Ovary (tissue), 3 donors: ENCODE measurements around the gene KLHL1.

Source experiments
- CTCF ChIP-seq, 3 donors: fragments of 450-650 bp in 2 of 3; fragments of 200-600 bp in 1 of 3; IDR thresholded peaks; one replicate each; pipeline versions ENCODE4 v1.5.1 to v1.8.0; 2016 to 2022; ENCODE audit warnings: antibody characterized with exemption in 3 of 3, mild to moderate bottlenecking in 1 of 3
- EP300 ChIP-seq: sonication (generic); formaldehyde crosslinking; IDR thresholded peaks from one replicate; pipeline ENCODE4 v1.6.1; 2017; ENCODE audit warnings: antibody characterized with exemption
- POLR2A ChIP-seq: fragments of 450-650 bp; IDR thresholded peaks from one replicate; pipeline ENCODE4 v1.6.1; 2017; ENCODE audit warnings: antibody characterized with exemption, mild to moderate bottlenecking, moderate library complexity
- donor health status: DM: no; HTN: no; CAD: no.

- TF ChIP-seq CTCF (IDR thresholded peaks at IDR 0.05) (no peak), EP300 (no peak), POLR2A (no peak)
Observed at GRCh38 chr13:70090036-70090723, 18.1 kb downstream of the KLHL1 start.
